Trophoblast cell (in vitro differentiated cells and primary cell): ENCODE data around the gene ARF1. TPM values are rescaled to one million over a fixed set of nuclear protein-coding genes. Genes with fewer than 3 reads are reported as not detected.

Source experiments
- DNase-seq, 2 donors: peaks; one replicate each; pipeline ENCODE4 v3.0.0-alpha.2; 2016
- H2AFZ ChIP-seq: 2 replicates; pipeline ENCODE4 v1.6.1; 2013; ENCODE audit warnings: low read length, moderate library complexity, mild to moderate bottlenecking; ENCODE audit not compliant: insufficient read depth, poor library complexity
- H2AK5ac ChIP-seq: 2 replicates; pipeline ENCODE4 v1.6.1; 2013; ENCODE audit warnings: mild to moderate bottlenecking, low read length
- H2BK120ac ChIP-seq: 2 replicates; pipeline ENCODE4 v1.6.1; 2013; ENCODE audit warnings: low read length, mild to moderate bottlenecking, moderate library complexity; ENCODE audit not compliant: insufficient read depth, poor library complexity
- H2BK12ac ChIP-seq: 2 replicates; pipeline ENCODE4 v1.6.1; 2013; ENCODE audit warnings: mild to moderate bottlenecking, low read length, moderate library complexity
- H2BK5ac ChIP-seq: 2 replicates; pipeline ENCODE4 v1.6.1; 2013; ENCODE audit warnings: low read length, low read depth, moderate library complexity, mild to moderate bottlenecking; ENCODE audit not compliant: poor library complexity
- H3K14ac ChIP-seq: 2 replicates; pipeline ENCODE4 v1.6.1; 2013; ENCODE audit warnings: mild to moderate bottlenecking, low read length
- H3K18ac ChIP-seq: 2 replicates; pipeline ENCODE4 v1.6.1; 2013; ENCODE audit warnings: mild to moderate bottlenecking, low read length
- H3K23ac ChIP-seq: 2 replicates; pipeline ENCODE4 v1.6.1; 2013; ENCODE audit warnings: low read length
- H3K27ac ChIP-seq: 2 replicates; pipeline ENCODE4 v1.5.1; 2013; ENCODE audit warnings: low read depth, mild to moderate bottlenecking, inconsistent platforms, low read length, moderate library complexity
- H3K27me3 ChIP-seq: 2 replicates; pipeline ENCODE4 v1.6.1; 2013; ENCODE audit warnings: inconsistent platforms, mild to moderate bottlenecking, low read length, moderate library complexity; ENCODE audit not compliant: insufficient read depth
- H3K36me3 ChIP-seq, 2 experiments: 1 replicate in 1 of 2; 2 replicates in 1 of 2; pipeline ENCODE4 v1.6.1; 2013; ENCODE audit warnings: low read length in 2 of 2, mild to moderate bottlenecking in 2 of 2, moderate library complexity in 1 of 2; ENCODE audit not compliant: insufficient read depth in 2 of 2, control insufficient read depth in 1 of 2
- H3K4ac ChIP-seq: 2 replicates; pipeline ENCODE4 v1.6.1; 2013; ENCODE audit warnings: low read depth, mild to moderate bottlenecking, low read length, moderate library complexity
- H3K4me1 ChIP-seq, 2 experiments: 1 replicate in 1 of 2; 2 replicates in 1 of 2; pipeline ENCODE4 v1.6.1; 2013; ENCODE audit warnings: low read length in 2 of 2, mild to moderate bottlenecking in 2 of 2, moderate library complexity in 1 of 2; ENCODE audit not compliant: insufficient read depth in 2 of 2, control insufficient read depth in 1 of 2
- H3K4me2 ChIP-seq: 2 replicates; pipeline ENCODE4 v1.6.1; 2013; ENCODE audit warnings: inconsistent platforms, mild to moderate bottlenecking, low read length, moderate library complexity
- H3K4me3 ChIP-seq: 2 replicates; pipeline ENCODE4 v1.5.1; 2013; ENCODE audit warnings: mild to moderate bottlenecking, low read depth, low read length, inconsistent platforms
- H3K79me1 ChIP-seq: one replicate; pipeline ENCODE4 v1.6.1; 2013; ENCODE audit warnings: low read length
- H3K79me2 ChIP-seq: 2 replicates; pipeline ENCODE4 v1.6.1; 2013; ENCODE audit warnings: low read length, mild to moderate bottlenecking; ENCODE audit not compliant: control insufficient read depth, insufficient read depth, poor library complexity
- H3K9ac ChIP-seq: 2 replicates; pipeline ENCODE4 v1.6.1; 2013; ENCODE audit warnings: mild to moderate bottlenecking, low read length
- H3K9me3 ChIP-seq: 2 replicates; pipeline ENCODE4 v1.6.1; 2013; ENCODE audit warnings: low read depth, mild to moderate bottlenecking, control low read depth, inconsistent platforms, low read length; ENCODE audit not compliant: insufficient read depth
- H4K12ac ChIP-seq: 2 replicates; pipeline ENCODE4 v1.6.1; 2013; ENCODE audit warnings: low read depth, mild to moderate bottlenecking, low read length, moderate library complexity
- H4K8ac ChIP-seq: 2 replicates; pipeline ENCODE4 v1.6.1; 2013; ENCODE audit warnings: low read depth, mild to moderate bottlenecking, low read length, moderate library complexity
- H4K91ac ChIP-seq: one replicate; pipeline ENCODE4 v1.6.1; 2013; ENCODE audit warnings: low read depth, mild to moderate bottlenecking, low read length, moderate library complexity
- WGBS: extraction: QIAGEN DNeasy Blood & Tissue Kit; methylation state at CpG from one replicate; pipeline ENCODE4 v1.1.7; 2013; ENCODE audit warnings: missing lambda C conversion rate; ENCODE audit not compliant: insufficient read length, insufficient coverage; ENCODE audit errors: extremely low coverage; 5-methylcytosine and 5-hydroxymethylcytosine counted together
- polyA plus RNA-seq: library from polyadenylated mRNA; stranded (reverse); fragments of 200-250 nt; gene quantifications from 2 replicates; pipeline ENCODE4 v1.2.3, GENCODE V29; 2013

The ARF1 gene
- polyA plus RNA-seq, result 489 and 490 TPM in 2 replicates

DNA sequence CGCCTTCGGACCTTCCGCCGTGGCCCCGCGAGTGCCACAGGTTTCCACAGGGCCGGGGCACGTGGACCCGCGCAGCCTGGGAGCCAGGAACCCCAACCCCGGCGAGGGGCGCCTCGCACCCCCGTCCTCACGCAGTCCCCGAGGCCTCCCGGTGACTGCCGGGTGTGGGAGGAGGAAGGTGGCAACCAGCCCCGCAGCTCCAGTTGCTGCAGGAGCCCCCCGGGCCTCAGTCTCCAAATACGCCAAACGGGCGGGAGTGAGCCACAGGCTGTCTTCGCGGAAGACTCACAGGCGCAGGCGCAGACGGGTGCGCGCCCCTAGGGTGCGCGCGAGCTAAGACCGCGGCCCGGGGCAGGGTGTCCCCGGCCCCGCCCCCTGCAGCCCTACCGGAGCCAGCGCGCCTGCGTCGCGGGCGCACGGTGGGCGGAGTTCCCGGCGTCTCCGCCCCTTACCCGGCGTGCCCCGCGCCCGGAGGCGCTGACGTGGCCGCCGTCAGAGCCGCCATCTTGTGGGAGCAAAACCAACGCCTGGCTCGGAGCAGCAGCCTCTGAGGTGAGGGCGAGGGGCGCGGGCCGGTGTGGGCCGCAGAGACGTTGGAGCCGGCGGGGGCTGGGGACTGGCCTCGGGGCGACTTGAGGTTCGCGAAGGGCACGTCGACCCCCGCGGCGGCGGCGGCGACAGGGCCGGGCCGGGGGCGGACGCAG is at the start of gene ARF1:
Gene ARF1, plus strand, starts transcription at position 495 of the 704 bp plus-strand sequence. CDS start 14,407 bp downstream, outside the sequence.
- peak within 1 kb of the TSS; percentile 94 for H3K4me2 ChIP-seq
- peak within 1 kb of the TSS; percentile 99 for H4K8ac ChIP-seq
- no CpG with 5 or more reads among the region's 87 CpGs for WGBS

DNA sequence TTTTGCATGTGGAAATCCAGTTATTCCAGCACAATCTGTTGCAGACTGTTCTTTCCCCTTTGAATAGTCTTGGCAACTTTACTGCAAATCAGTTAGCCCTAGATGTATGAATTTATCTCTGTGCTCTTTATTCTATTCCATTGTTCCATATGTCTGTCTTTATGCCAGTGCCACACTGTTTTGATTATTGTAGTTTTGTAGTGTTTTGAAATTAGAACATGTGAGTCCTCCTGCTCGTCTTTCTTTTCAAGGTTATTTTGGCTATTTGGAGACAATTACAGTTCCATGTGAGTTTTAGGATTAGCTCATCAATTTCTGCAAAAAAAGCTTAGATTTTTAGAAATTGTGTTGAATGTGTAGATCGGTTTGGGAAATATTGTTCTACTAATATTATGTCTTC is 49.1 kb upstream of the ARF1 start:
- H3K18ac ChIP-seq, result no peak overlapping the region
- H4K8ac ChIP-seq, result no peak overlapping the region

More for the DNA sequence above, at the start of gene ARF1:
- peaks cover 17 to 35% of the 10 kb centered on the region in 2 experiments for H3K4me1 ChIP-seq
- peak within 1 kb of the TSS; percentile 91 for H3K18ac ChIP-seq
- peaks cover 15% of the 10 kb centered on the region for H3K79me1 ChIP-seq
- no peaks in the 10 kb centered on the region for H3K9me3 ChIP-seq
- H4K12ac ChIP-seq, result peak within 1 kb of the TSS; percentile 99
- H2BK5ac ChIP-seq, result peak within 1 kb of the TSS; percentile 89
- H2BK120ac ChIP-seq, result peak within 1 kb of the TSS; percentile 97
- peaks cover 3% of the 10 kb centered on the region for H3K27me3 ChIP-seq
- H3K4me3 ChIP-seq, result peak within 1 kb of the TSS; percentile 96
- H3K9ac ChIP-seq, result peak within 1 kb of the TSS; percentile 83
- H3K79me2 ChIP-seq, result peaks cover 43% of the 10 kb centered on the region
- peaks cover 4 to 9% of the 10 kb centered on the region in 2 experiments for H3K36me3 ChIP-seq
- peak; percentile 90 to 97 for DNase-seq
- H3K23ac ChIP-seq, result no peak within 1 kb of the TSS
- peak within 1 kb of the TSS; percentile 78 for H3K27ac ChIP-seq
- peak within 1 kb of the TSS; percentile 98 for H3K14ac ChIP-seq
- peak within 1 kb of the TSS; percentile 93 for H2AK5ac ChIP-seq
- H2AFZ ChIP-seq, result peak within 1 kb of the TSS; percentile 98
- H4K91ac ChIP-seq, result peak within 1 kb of the TSS; percentile 98
- peak within 1 kb of the TSS; percentile 6 for H2BK12ac ChIP-seq
- H3K4ac ChIP-seq, result peak within 1 kb of the TSS; percentile 100

DNA sequence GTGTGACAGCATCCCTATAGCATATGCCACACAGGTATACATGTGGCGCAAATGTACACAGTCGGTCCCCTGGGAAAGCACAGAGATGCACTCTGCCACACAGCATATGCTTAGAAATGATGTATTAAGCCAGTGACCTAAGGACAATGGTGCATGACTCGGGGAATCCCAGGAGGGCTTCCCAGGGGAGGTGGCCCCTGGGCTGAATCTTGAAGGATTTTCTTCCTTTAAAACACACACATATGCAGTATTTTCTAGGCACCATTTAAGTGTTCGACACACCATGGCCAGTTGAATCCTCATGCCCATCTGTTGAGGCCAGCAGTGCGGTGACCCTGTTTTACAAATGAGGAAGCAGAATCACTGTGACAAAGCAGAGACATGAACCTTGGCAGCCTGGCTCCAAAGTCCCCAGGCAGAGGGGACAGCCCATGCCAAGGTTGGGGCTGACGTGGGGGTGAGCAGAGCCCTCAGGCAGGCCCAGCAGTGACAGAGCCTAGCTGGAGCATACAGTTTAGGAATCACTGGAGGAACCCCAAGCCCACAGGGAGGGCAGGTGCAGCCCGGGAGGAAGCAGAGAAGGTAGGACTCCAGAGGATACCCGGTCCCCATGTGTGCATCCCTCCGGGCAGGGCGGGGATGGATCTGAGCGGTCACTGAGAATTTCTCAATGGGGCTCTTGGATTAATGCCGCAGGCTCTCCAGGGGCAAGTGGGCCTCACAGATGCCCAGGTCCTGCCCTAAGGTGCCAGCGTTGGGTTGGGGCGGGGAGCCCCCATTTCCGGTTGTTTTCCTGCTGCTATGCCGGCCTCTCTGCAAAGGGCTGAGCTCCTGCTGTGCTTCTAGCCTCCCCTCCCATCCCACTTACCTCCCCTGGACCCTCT is 47.3 kb upstream of the ARF1 start:
- Histone ChIP-seq H4K8ac (no peak overlapping the region), H2BK5ac (no peak overlapping the region), H3K18ac (no peak overlapping the region), H3K27me3 (peaks cover 24% of the 10 kb centered on the region), H3K79me1 (no peaks in the 10 kb centered on the region), H3K4me1 (no peaks in the 10 kb centered on the region), H3K36me3 (no peaks in the 10 kb centered on the region), H2AK5ac (no peak overlapping the region), H3K14ac (no peak overlapping the region), H4K12ac (no peak overlapping the region), H3K9me3 (peaks cover 15% of the 10 kb centered on the region), H3K27ac (no peak overlapping the region), H3K4me3 (no peak overlapping the region), H3K4ac (no peak overlapping the region), H4K91ac (no peak overlapping the region), H3K23ac (no peak overlapping the region), H2BK12ac (no peak overlapping the region), H2BK120ac (no peak overlapping the region), H3K79me2 (no peaks in the 10 kb centered on the region), H2AFZ (no peak overlapping the region), H3K4me2 (no peak overlapping the region), H3K9ac (no peak overlapping the region)
- DNase-seq, result no peak
- no CpG with 5 or more reads among the region's 16 CpGs for WGBS

More for the DNA sequence above, 49.1 kb upstream of the ARF1 start:
- Histone ChIP-seq H3K23ac (no peak overlapping the region), H4K12ac (no peak overlapping the region), H3K4me1 (no peaks in the 10 kb centered on the region), H3K14ac (no peak overlapping the region), H3K36me3 (no peaks in the 10 kb centered on the region), H3K4me3 (no peak overlapping the region), H3K27ac (no peak overlapping the region), H3K4ac (no peak overlapping the region), H2BK120ac (no peak overlapping the region), H2BK12ac (no peak overlapping the region), H2AK5ac (no peak overlapping the region), H4K91ac (no peak overlapping the region), H3K4me2 (no peak overlapping the region), H3K79me2 (no peaks in the 10 kb centered on the region), H2AFZ (no peak overlapping the region), H3K27me3 (peaks cover 14% of the 10 kb centered on the region), H3K9me3 (peaks cover 12% of the 10 kb centered on the region), H3K9ac (no peak overlapping the region), H3K79me1 (no peaks in the 10 kb centered on the region), H2BK5ac (no peak overlapping the region)
- WGBS, result no CpG with 5 or more reads among the region's 2 CpGs
- DNase-seq, result no peak

DNA sequence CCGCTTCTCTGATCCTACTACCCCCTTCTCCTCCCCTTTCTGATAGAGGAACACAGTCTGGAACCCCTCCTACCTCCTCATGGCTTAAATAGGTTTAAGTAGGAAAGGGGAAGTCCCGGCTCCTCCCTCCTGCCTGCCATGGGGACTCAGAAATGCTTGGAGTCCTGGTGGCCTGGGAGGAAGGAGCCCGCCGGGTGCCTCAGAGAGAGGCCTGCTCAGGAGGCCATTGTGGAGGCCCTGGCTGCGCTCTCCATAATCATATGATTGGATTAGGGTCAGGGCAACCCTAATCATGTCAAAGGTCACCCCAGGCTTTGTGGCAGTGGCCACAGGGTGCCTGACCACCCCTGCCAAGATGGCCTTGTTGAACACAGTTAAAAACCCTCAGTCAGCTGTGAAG is 46.7 kb upstream of the ARF1 start:
- Histone ChIP-seq H3K18ac (no peak overlapping the region), H3K27me3 (peaks cover 24% of the 10 kb centered on the region), H3K4me2 (no peak overlapping the region), H3K23ac (no peak overlapping the region), H4K91ac (no peak overlapping the region), H3K4me3 (no peak overlapping the region), H2AK5ac (no peak overlapping the region), H3K4ac (no peak overlapping the region), H2BK12ac (no peak overlapping the region), H3K79me2 (no peaks in the 10 kb centered on the region), H3K4me1 (no peaks in the 10 kb centered on the region), H2BK120ac (no peak overlapping the region), H3K36me3 (no peaks in the 10 kb centered on the region), H4K12ac (no peak overlapping the region), H3K79me1 (no peaks in the 10 kb centered on the region), H2BK5ac (no peak overlapping the region), H3K9me3 (peaks cover 15% of the 10 kb centered on the region), H3K9ac (no peak overlapping the region), H3K14ac (no peak overlapping the region), H4K8ac (no peak overlapping the region), H3K27ac (no peak overlapping the region), H2AFZ (no peak overlapping the region)
- no peak for DNase-seq
- no CpG with 5 or more reads among the region's 5 CpGs for WGBS
